Measurements from ENCODE around the gene MFRP.

MFRP gene

GRCh38 chr11:119372260-119373058 lies 26.0 kb upstream of the MFRP start:
- DNase-seq (ENCODE audit: insufficient read length, low spot score) = no peak
- TF ChIP-seq CTCF (IDR thresholded peaks at IDR 0.05; ENCODE audit: insufficient read depth, missing control alignments) = no peak
- FAIRE-seq = no peak

GRCh38 chr11:119371778-119372182 lies 25.3 kb upstream of the MFRP start:
- DNase-seq (ENCODE audit: insufficient read length, low spot score) (no peak), FAIRE-seq (no peak)
- peak; percentile 50 for TF ChIP-seq CTCF (IDR thresholded peaks at IDR 0.05; ENCODE audit: insufficient read depth, missing control alignments)

- FAIRE-seq (no peak), DNase-seq (ENCODE audit: insufficient read length, low spot score) (no peak)
- no peak for TF ChIP-seq CTCF (IDR thresholded peaks at IDR 0.05; ENCODE audit: insufficient read depth, missing control alignments)
Observed at GRCh38 chr11:119371067-119371601, 24.6 kb upstream of the MFRP start.

GRCh38 chr11:119370486-119371046 lies 24.1 kb upstream of the MFRP start:
- TF ChIP-seq CTCF (IDR thresholded peaks at IDR 0.05; ENCODE audit: insufficient read depth, missing control alignments) = no peak
- no peak for DNase-seq (ENCODE audit: insufficient read length, low spot score)
- no peak for FAIRE-seq

GRCh38 chr11:119369132-119369925 lies 22.8 kb upstream of the MFRP start:
- FAIRE-seq (no peak), DNase-seq (ENCODE audit: insufficient read length, low spot score) (no peak)
- TF ChIP-seq CTCF (IDR thresholded peaks at IDR 0.05; ENCODE audit: insufficient read depth, missing control alignments) = no peak

- DNase-seq (ENCODE audit: insufficient read length, low spot score) (peak; percentile 88), FAIRE-seq (peak; percentile 35)
- TF ChIP-seq CTCF (IDR thresholded peaks at IDR 0.05; ENCODE audit: insufficient read depth, missing control alignments) = no peak
Observed at GRCh38 chr11:119368121-119369034, 21.9 kb upstream of the MFRP start.
